ENCODE data around the gene CYTIP. TPM values are rescaled to one million over a fixed set of nuclear protein-coding genes. Genes with fewer than 3 reads are reported as not detected.

CYTIP gene
- total and polyA plus RNA-seq, 2 of the 13 experiments (the other 11 are each of a cell fraction or from before 2014, with no cell fraction given), result not detected

- no peaks in the 10 kb centered on the region for H3K36me3 ChIP-seq (replicated peaks in 1 of 2; ENCODE audit: control insufficient read depth in 1 of 2, insufficient read depth in 2 of 2, low read length in 2 of 2)
- no peaks in the 10 kb centered on the region for H3K79me2 ChIP-seq (ENCODE audit: insufficient read depth, low read length)
- intact Hi-C loops (cut with micrococcal nuclease; ENCODE audit: unreplicated experiment), result no loop called here
- WGBS (ENCODE audit: low lambda C conversion rate), result 39% methylated on average over 12 of the region's 12 CpGs
- DNase-seq (ENCODE audit: low spot score) (no peak), FAIRE-seq (no peak), ATAC-seq (no peak)
- H3K27me3 ChIP-seq (ENCODE audit: control insufficient read depth in 1 of 2, insufficient read depth in 2 of 2, low read length in 2 of 2), result no peaks in the 10 kb centered on the region
- TF ChIP-seq CREB1 (IDR thresholded peaks at IDR 0.05) (no peak), CREB1 (CRISPR knock-in tag; IDR thresholded peaks at IDR 0.05) (no peak), PBX2 (CRISPR knock-in tag; IDR thresholded peaks at IDR 0.05) (no peak), SNAPC5 (CRISPR knock-in tag; IDR thresholded peaks at IDR 0.05; ENCODE audit: borderline replicate concordance) (no peak), CEBPG (CRISPR knock-in tag; IDR thresholded peaks at IDR 0.05) (no peak), ZNF446 (CRISPR knock-in tag; IDR thresholded peaks at IDR 0.05) (no peak), FOXK2 (IDR thresholded peaks at IDR 0.05) (no peak), PRDM10 (CRISPR knock-in tag; IDR thresholded peaks at IDR 0.05; ENCODE audit: low read depth) (no peak), ZNF75D (CRISPR knock-in tag; IDR thresholded peaks at IDR 0.05; ENCODE audit: borderline replicate concordance) (no peak), RBM22 (optimal IDR thresholded peaks at IDR 0.05; ENCODE audit: low read length) (no peak), ZNF234 (CRISPR knock-in tag; conservative IDR thresholded peaks at IDR 0.05) (no peak), PCBP2 (optimal IDR thresholded peaks at IDR 0.05; ENCODE audit: low read depth, low read length, poor library complexity, severe bottlenecking) (no peak), ZNF205 (CRISPR knock-in tag; IDR thresholded peaks at IDR 0.05) (no peak), THRA (CRISPR knock-in tag; IDR thresholded peaks at IDR 0.05; ENCODE audit: borderline replicate concordance) (no peak)
- no TSS peak for BruUV-seq (replicated peaks)
- no peaks in the 10 kb centered on the region for H4K20me1 ChIP-seq (ENCODE audit: insufficient read depth, low read length)
- ChIA-PET CTCF (ENCODE audit: low intra/inter-chr PET ratio, low total read pairs) (no interaction called here), POLR2A (no interaction called here)
- H3K4me1 ChIP-seq (ENCODE audit: insufficient read depth, low read length), result no peaks in the 10 kb centered on the region
- H3K9ac ChIP-seq (ENCODE audit: insufficient read depth, low read depth, low read length), result no peak overlapping the region
- no peak overlapping the region for H3K4me3 ChIP-seq (replicated peaks in 1 of 3; ENCODE audit: insufficient read depth in 1 of 3, low read depth in 2 of 3, low read length in 3 of 3)
- H3K4me2 ChIP-seq (ENCODE audit: low read depth, low read length), result no peak overlapping the region
- no peak overlapping the region for H3K27ac ChIP-seq (ENCODE audit: extremely low read length, insufficient read depth, low read length)
- no peaks in the 10 kb centered on the region for H3K9me3 ChIP-seq (ENCODE audit: low read length)
- no peak overlapping the region for H2AFZ ChIP-seq (ENCODE audit: low read length)
- in situ Hi-C loops (cut with HindIII; ENCODE audit: extremely low pct_ligation_motif_present, low pct_unique_long_range_greater_than_20kb), result loop anchor here (25.0 kb wide), 1 partner anchor 286 kb away; no protein-coding TSS in a partner anchor
Measured at GRCh38 chr2:157475722-157476390, 32.0 kb upstream of the CYTIP start.
